T-helper 2 cell treated with Interferon-gamma antibody and Interleukin-4, amounts not matched to agents 5 μg/mL and 100 μg/mL, for 36 hours (primary cell): ENCODE data around the gene ZNF627.
A peak's percentile ranks its signal among the peaks of the same experiment; 100 is the strongest.
"Not testable (repeated sequence)": the region's sequence is repeated elsewhere in the genome, so short reads cannot be mapped to it uniquely, and the experiment has no call there.

Source experiments
- DNase-seq: peaks from one replicate; pipeline ENCODE4 v3.0.0; 2021; ENCODE audit warnings: low spot score
- H3K27ac Mint-ChIP-seq: one replicate; pipeline ENCODE4 v1.8.0; 2021; ENCODE audit warnings: mild to moderate bottlenecking, mixed read lengths
- H3K27me3 Mint-ChIP-seq: one replicate; pipeline ENCODE4 v1.8.0; 2021; ENCODE audit warnings: low read depth, mixed read lengths
- H3K36me3 Mint-ChIP-seq: one replicate; pipeline ENCODE4 v1.8.0; 2021; ENCODE audit warnings: low read depth, mixed read lengths
- H3K4me1 Mint-ChIP-seq: one replicate; pipeline ENCODE4 v1.8.0; 2021; ENCODE audit warnings: low read depth, mixed read lengths
- H3K4me3 Mint-ChIP-seq: one replicate; pipeline ENCODE4 v1.8.0; 2022; ENCODE audit warnings: mild to moderate bottlenecking, moderate library complexity, mixed read lengths
- H3K9me3 Mint-ChIP-seq: one replicate; pipeline ENCODE4 v1.8.0; 2021; ENCODE audit warnings: mixed read lengths

Gene ZNF627

GRCh38 chr19:11587302-11587974 is 9.8 kb upstream of the ZNF627 start:
- peak overlapping the region; percentile 42 for H3K27ac Mint-ChIP-seq
- H3K9me3 Mint-ChIP-seq: no peaks in the 10 kb centered on the region
- no peak overlapping the region for H3K4me3 Mint-ChIP-seq
- peak; percentile 74 for DNase-seq
- no peaks in the 10 kb centered on the region for H3K27me3 Mint-ChIP-seq
- no peaks in the 10 kb centered on the region for H3K36me3 Mint-ChIP-seq
- peaks cover 9% of the 10 kb centered on the region for H3K4me1 Mint-ChIP-seq

GRCh38 chr19:11587975-11588631 is 9.2 kb upstream of the ZNF627 start:
- H3K4me3 Mint-ChIP-seq: no peak overlapping the region
- H3K4me1 Mint-ChIP-seq: peaks cover 9% of the 10 kb centered on the region
- H3K9me3 Mint-ChIP-seq: no peaks in the 10 kb centered on the region
- peak overlapping the region; percentile 42 for H3K27ac Mint-ChIP-seq
- DNase-seq: no peak
- H3K36me3 Mint-ChIP-seq: no peaks in the 10 kb centered on the region
- H3K27me3 Mint-ChIP-seq: no peaks in the 10 kb centered on the region

GRCh38 chr19:11594084-11594483 is 3.2 kb upstream of the ZNF627 start:
- Mint-ChIP-seq H3K36me3 (peaks cover 2% of the 10 kb centered on the region), H3K27me3 (no peaks in the 10 kb centered on the region)

GRCh38 chr19:11596156-11596555 is 1.1 kb upstream of the ZNF627 start:
- Mint-ChIP-seq H3K4me3 (no peak overlapping the region), H3K4me1 (peaks cover 12% of the 10 kb centered on the region), H3K27ac (peak overlapping the region; percentile 26), H3K9me3 (no peaks in the 10 kb centered on the region), H3K27me3 (no peaks in the 10 kb centered on the region), H3K36me3 (peaks cover 15% of the 10 kb centered on the region)
- DNase-seq: no peak

More at GRCh38 chr19:11594084-11594483, 3.2 kb upstream of the ZNF627 start:
- Mint-ChIP-seq H3K27ac (no peak overlapping the region), H3K4me3 (no peak overlapping the region), H3K4me1 (peaks cover 12% of the 10 kb centered on the region), H3K9me3 (no peaks in the 10 kb centered on the region)
- DNase-seq: no peak

- H3K4me1 Mint-ChIP-seq: peaks cover 12% of the 10 kb centered on the region
- H3K27me3 Mint-ChIP-seq: no peaks in the 10 kb centered on the region
- H3K9me3 Mint-ChIP-seq: peaks cover 12% of the 10 kb centered on the region
- H3K36me3 Mint-ChIP-seq: peaks cover 29% of the 10 kb centered on the region
- H3K4me3 Mint-ChIP-seq: peak overlapping the region; percentile 85
- peak overlapping the region; percentile 86 for H3K27ac Mint-ChIP-seq
- DNase-seq: no peak
Measured at GRCh38 chr19:11598103-11598483, 810 bp downstream of the ZNF627 start.

GRCh38 chr19:11598746-11599145 is 1.5 kb downstream of the ZNF627 start:
- no peak overlapping the region for H3K27ac Mint-ChIP-seq
- H3K4me3 Mint-ChIP-seq: peak overlapping the region; percentile 48
- H3K4me1 Mint-ChIP-seq: peaks cover 12% of the 10 kb centered on the region
- H3K27me3 Mint-ChIP-seq: no peaks in the 10 kb centered on the region
- DNase-seq: no peak
- H3K9me3 Mint-ChIP-seq: peaks cover 13% of the 10 kb centered on the region
- peaks cover 31% of the 10 kb centered on the region for H3K36me3 Mint-ChIP-seq

GRCh38 chr19:11599704-11600103 is 2.4 kb downstream of the ZNF627 start:
- H3K27me3 Mint-ChIP-seq, H3K4me3 Mint-ChIP-seq, DNase-seq, H3K27ac Mint-ChIP-seq: not testable (repeated sequence)
- Mint-ChIP-seq H3K9me3 (peaks cover 17% of the 10 kb centered on the region), H3K4me1 (peaks cover 12% of the 10 kb centered on the region), H3K36me3 (peaks cover 40% of the 10 kb centered on the region)

- Mint-ChIP-seq H3K27me3 (no peaks in the 10 kb centered on the region), H3K36me3 (peaks cover 58% of the 10 kb centered on the region), H3K4me3 (no peak overlapping the region), H3K4me1 (no peaks in the 10 kb centered on the region), H3K27ac (no peak overlapping the region), H3K9me3 (peaks cover 61% of the 10 kb centered on the region)
- DNase-seq: no peak
Measured at GRCh38 chr19:11606484-11606883, 9.2 kb downstream of the ZNF627 start.

GRCh38 chr19:11611730-11612129 is 14.4 kb downstream of the ZNF627 start:
- H3K27ac Mint-ChIP-seq: no peak overlapping the region
- peaks cover 54% of the 10 kb centered on the region for H3K9me3 Mint-ChIP-seq
- H3K4me3 Mint-ChIP-seq: no peak overlapping the region
- H3K4me1 Mint-ChIP-seq: peaks cover 2% of the 10 kb centered on the region
- peaks cover 50% of the 10 kb centered on the region for H3K36me3 Mint-ChIP-seq
- DNase-seq: no peak
- no peaks in the 10 kb centered on the region for H3K27me3 Mint-ChIP-seq

GRCh38 chr19:11612816-11613511 is 15.7 kb downstream of the ZNF627 start:
- Mint-ChIP-seq H3K27me3 (no peaks in the 10 kb centered on the region), H3K27ac (no peak overlapping the region), H3K9me3 (peaks cover 56% of the 10 kb centered on the region), H3K4me1 (peaks cover 2% of the 10 kb centered on the region), H3K36me3 (peaks cover 51% of the 10 kb centered on the region), H3K4me3 (no peak overlapping the region)
- DNase-seq: no peak

- H3K4me1 Mint-ChIP-seq: peaks cover 2% of the 10 kb centered on the region
- no peak overlapping the region for H3K27ac Mint-ChIP-seq
- no peaks in the 10 kb centered on the region for H3K27me3 Mint-ChIP-seq
- no peak for DNase-seq
- no peak overlapping the region for H3K4me3 Mint-ChIP-seq
- peaks cover 56% of the 10 kb centered on the region for H3K9me3 Mint-ChIP-seq
- peaks cover 72% of the 10 kb centered on the region for H3K36me3 Mint-ChIP-seq
Measured at GRCh38 chr19:11617180-11618062, 20.1 kb downstream of the ZNF627 start.

- no peak for DNase-seq
- H3K36me3 Mint-ChIP-seq: peaks cover 51% of the 10 kb centered on the region
- peaks cover 12% of the 10 kb centered on the region for H3K27me3 Mint-ChIP-seq
- H3K27ac Mint-ChIP-seq: no peak overlapping the region
- H3K9me3 Mint-ChIP-seq: peaks cover 47% of the 10 kb centered on the region
- H3K4me3 Mint-ChIP-seq: no peak overlapping the region
- peaks cover 6% of the 10 kb centered on the region for H3K4me1 Mint-ChIP-seq
Measured at GRCh38 chr19:11620553-11620952, 23.3 kb downstream of the ZNF627 start.

GRCh38 chr19:11622401-11622800 is 25.1 kb downstream of the ZNF627 start:
- H3K27ac Mint-ChIP-seq, DNase-seq, H3K4me3 Mint-ChIP-seq, H3K4me1 Mint-ChIP-seq: not testable (repeated sequence)
- Mint-ChIP-seq H3K27me3 (peaks cover 18% of the 10 kb centered on the region), H3K36me3 (peaks cover 38% of the 10 kb centered on the region), H3K9me3 (peaks cover 38% of the 10 kb centered on the region)
